Ovary (tissue), 9 donors: Measurements from ENCODE around the gene PLEKHO2. TPM values are rescaled to one million over a fixed set of nuclear protein-coding genes. Genes with fewer than 3 reads are reported as not detected.

Source experiments
- DNase-seq, 5 donors: peaks; one replicate each; pipeline ENCODE4 v3.0.0-alpha.2; 2019 to 2020
- H3K27ac ChIP-seq, 2 donors: fragments of 200-600 bp; one replicate each; pipeline versions ENCODE4 v1.5.1 to v1.8.0; 2019 to 2022
- H3K27me3 ChIP-seq: fragments of 200-600 bp; one replicate; pipeline ENCODE4 v1.8.0; 2022
- H3K36me3 ChIP-seq: fragments of 200-600 bp; sonication (generic); one replicate; pipeline ENCODE4 v1.5.1; 2019
- H3K4me1 ChIP-seq: one replicate; pipeline ENCODE4 v1.8.1; 2013; ENCODE audit warnings: mild to moderate bottlenecking, moderate library complexity; ENCODE audit not compliant: insufficient read depth
- H3K4me3 ChIP-seq: fragments of 200-600 bp; sonication (generic); one replicate; pipeline ENCODE4 v1.5.1; 2017
- H3K9me3 ChIP-seq, 2 donors: fragments of 200-600 bp in 1 of 2; sonication (generic) in 1 of 2; one replicate each; pipeline versions ENCODE4 v1.5.1 to v1.8.1; 2013 to 2019; ENCODE audit warnings: mild to moderate bottlenecking in 1 of 2, moderate library complexity in 1 of 2
- EP300 ChIP-seq: sonication (generic); formaldehyde crosslinking; IDR thresholded peaks from one replicate; pipeline ENCODE4 v1.6.1; 2017; ENCODE audit warnings: antibody characterized with exemption
- POLR2A ChIP-seq: fragments of 450-650 bp; IDR thresholded peaks from one replicate; pipeline ENCODE4 v1.6.1; 2017; ENCODE audit warnings: antibody characterized with exemption, mild to moderate bottlenecking, moderate library complexity
- WGBS, 3 donors: extraction: QIAGEN DNeasy Blood & Tissue Kit in 1 of 3; methylation state at CpG; one replicate each; pipeline versions ENCODE4 v1.1.5 to v1.1.7; 2013 to 2017; 5-methylcytosine and 5-hydroxymethylcytosine counted together
- intact Hi-C, 4 donors: fragments of 100-400 bp; cut with DNase I; formaldehyde crosslinking; loops; one replicate each; pipeline versions ENCODE4 v1.11.0 to v1.15.1; 2022 to 2023
- polyA plus RNA-seq, 2 donors: library from polyadenylated mRNA; stranded (reverse); fragments of 200-250 nt in 1 of 2; fragments of 350-450 nt in 1 of 2; fragmentation: Illumina TruSeq in 1 of 2; extraction: RNeasy Lipid Tissue Mini Kit (QIAGEN cat#74804) in 1 of 2; gene quantifications; one replicate each; pipeline ENCODE4 v1.2.3, GENCODE V29; 2013 to 2014
- total RNA-seq, 7 donors: library from RNA; depleted of rRNA in 2 of 7; stranded (reverse); fragments of >200 nt in 2 of 7; fragmentation: NEBNext Ultra II Directional in 3 of 7; extraction: Animal tissue kit (Norgen Biotek cat#: 25700) in 3 of 7; gene quantifications; one replicate each; pipeline versions ENCODE4 v1.1.0 to v1.2.4, GENCODE V29; 2016 to 2023
- TF ChIP-seq, protein P1 (sequence below), 3 donors: fragments of 450-650 bp in 2 of 3; fragments of 200-600 bp in 1 of 3; IDR thresholded peaks; one replicate each; pipeline versions ENCODE4 v1.5.1 to v1.8.0; 2016 to 2022; ENCODE audit warnings: antibody characterized with exemption in 3 of 3, mild to moderate bottlenecking in 1 of 3
- donor health status: DM: no; HTN: no; CAD: no; lungs with moderate emphysema.
- donor health status: DM: no; HTN: no; CAD: no.
- donor health status: Bipolar disorder and iron deficiency.
- donor health status: DM: yes; HTN: yes; CAD: no.
- donor health status: DM: no; HTN: no; CAD: no.
- donor health status: DM: yes; HTN: yes; CAD: no.

Gene PLEKHO2
- total and polyA plus RNA-seq, 9 donors = 12.6 to 42.7 (median 27.5) TPM

DNA sequence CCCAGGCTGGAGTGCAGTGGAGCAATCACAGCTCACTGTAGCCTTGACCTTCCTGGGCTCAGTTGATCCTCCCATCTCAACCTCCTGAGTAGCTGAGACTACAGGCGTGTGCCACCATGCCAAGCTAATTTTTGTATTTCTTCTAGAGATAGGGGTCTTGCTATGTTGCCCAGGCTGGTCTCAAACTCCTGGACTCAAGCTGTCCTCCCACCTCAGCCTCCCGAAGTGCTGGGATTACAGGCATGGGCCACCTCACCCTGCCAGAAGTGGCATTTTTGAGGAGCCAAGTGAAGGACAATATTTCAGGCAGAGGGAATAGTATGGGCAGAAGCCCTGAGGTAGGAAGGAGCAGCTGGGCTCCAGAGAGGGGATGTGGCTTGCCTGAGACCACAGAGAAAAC is 74.7 kb downstream of the PLEKHO2 start:
- intact Hi-C loops = no loop called here
- no peak for DNase-seq
- Histone ChIP-seq H3K27me3 (no peaks in the 10 kb centered on the region), H3K36me3 (no peaks in the 10 kb centered on the region), H3K27ac (no peak overlapping the region), H3K4me1 (peaks cover 4% of the 10 kb centered on the region), H3K9me3 (no peaks in the 10 kb centered on the region), H3K4me3 (no peak overlapping the region)
- TF ChIP-seq EP300 = no peak
- TF ChIP-seq, protein P1, sequence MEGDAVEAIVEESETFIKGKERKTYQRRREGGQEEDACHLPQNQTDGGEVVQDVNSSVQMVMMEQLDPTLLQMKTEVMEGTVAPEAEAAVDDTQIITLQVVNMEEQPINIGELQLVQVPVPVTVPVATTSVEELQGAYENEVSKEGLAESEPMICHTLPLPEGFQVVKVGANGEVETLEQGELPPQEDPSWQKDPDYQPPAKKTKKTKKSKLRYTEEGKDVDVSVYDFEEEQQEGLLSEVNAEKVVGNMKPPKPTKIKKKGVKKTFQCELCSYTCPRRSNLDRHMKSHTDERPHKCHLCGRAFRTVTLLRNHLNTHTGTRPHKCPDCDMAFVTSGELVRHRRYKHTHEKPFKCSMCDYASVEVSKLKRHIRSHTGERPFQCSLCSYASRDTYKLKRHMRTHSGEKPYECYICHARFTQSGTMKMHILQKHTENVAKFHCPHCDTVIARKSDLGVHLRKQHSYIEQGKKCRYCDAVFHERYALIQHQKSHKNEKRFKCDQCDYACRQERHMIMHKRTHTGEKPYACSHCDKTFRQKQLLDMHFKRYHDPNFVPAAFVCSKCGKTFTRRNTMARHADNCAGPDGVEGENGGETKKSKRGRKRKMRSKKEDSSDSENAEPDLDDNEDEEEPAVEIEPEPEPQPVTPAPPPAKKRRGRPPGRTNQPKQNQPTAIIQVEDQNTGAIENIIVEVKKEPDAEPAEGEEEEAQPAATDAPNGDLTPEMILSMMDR (IDR thresholded peaks at IDR 0.05) = no peak
- no peak for TF ChIP-seq POLR2A
- 77 to 93% (median 85%) methylated on average over 1 to 2 of the region's 2 CpGs for WGBS, 3 donors

DNA sequence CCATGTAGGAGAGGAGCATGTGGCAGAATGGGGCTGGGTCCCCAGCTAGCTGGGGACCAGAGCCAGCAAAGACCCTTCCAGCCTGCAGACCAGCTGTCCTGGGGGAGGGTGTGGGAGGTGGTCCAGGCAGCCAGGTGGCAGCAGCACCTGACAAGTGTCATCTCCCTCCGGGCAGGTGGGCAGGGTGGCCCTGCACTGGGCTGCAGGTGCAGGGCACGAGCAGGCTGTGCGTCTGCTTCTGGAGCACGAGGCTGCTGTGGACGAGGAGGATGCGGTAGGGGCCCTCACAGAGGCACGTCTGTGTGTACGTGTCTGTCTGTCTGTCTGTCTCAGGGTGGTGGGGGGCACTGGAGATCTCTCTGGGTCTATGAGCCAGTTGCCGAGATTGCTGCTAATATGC is 75.5 kb downstream of the PLEKHO2 start:
- Histone ChIP-seq H3K4me1 (peaks cover 7% of the 10 kb centered on the region), H3K27ac (no peak overlapping the region), H3K27me3 (no peaks in the 10 kb centered on the region), H3K4me3 (no peak overlapping the region), H3K9me3 (no peaks in the 10 kb centered on the region), H3K36me3 (no peaks in the 10 kb centered on the region)
- intact Hi-C loops = no loop called here
- DNase-seq = no peak
- 93 to 95% (median 94%) methylated on average over 9 of the region's 9 CpGs for WGBS, 3 donors
- no peak for TF ChIP-seq EP300
- TF ChIP-seq, protein P1 (IDR thresholded peaks at IDR 0.05) = no peak
- TF ChIP-seq POLR2A = no peak

Other genes with a start within 250 kb of the PLEKHO2 start
- gene RBPMS2, start 66.3 kb upstream of the PLEKHO2 start, total RNA-seq = 10 to 100 TPM in 5 of 7 donors, 1 to 10 TPM in 2; 1.1 to 23.8 (median 10.8) TPM
- gene RBPMS2, start 66.3 kb upstream of the PLEKHO2 start, polyA plus RNA-seq = 1 to 10 TPM; 6.0 to 6.8 TPM
- gene PIF1, start 16.3 kb upstream of the PLEKHO2 start, total RNA-seq = 1 to 10 TPM in 2 of 7 donors, under 1 TPM in 3, not detected in 2; 0.18 to 1.4 (median 0.37) TPM
- under 1 TPM; 0.98 to 0.99 TPM for gene PIF1, start 16.3 kb upstream of the PLEKHO2 start, polyA plus RNA-seq
- 10 to 100 TPM in 5 of 7 donors, 1 to 10 TPM in 2; 5.7 to 29.4 (median 12.1) TPM for gene ANKDD1A, start 70.0 kb downstream of the PLEKHO2 start, total RNA-seq
- gene ANKDD1A, start 70.0 kb downstream of the PLEKHO2 start, polyA plus RNA-seq = 1 to 10 TPM; 6.2 to 10.0 TPM
- gene SPG21, start 148.0 kb downstream of the PLEKHO2 start, total RNA-seq = 10 to 100 TPM; 60.6 to 90.6 (median 84.0) TPM
- gene SPG21, start 148.0 kb downstream of the PLEKHO2 start, polyA plus RNA-seq = 100 to 1,000 TPM in 1 of 2 donors, 10 to 100 TPM in 1; 59.7 to 123 TPM
- gene MTFMT, start 187.7 kb downstream of the PLEKHO2 start, total RNA-seq = 10 to 100 TPM; 16.8 to 30.3 (median 20.0) TPM
- gene MTFMT, start 187.7 kb downstream of the PLEKHO2 start, polyA plus RNA-seq = 10 to 100 TPM; 11.5 to 15.8 TPM
- under 1 TPM in 2 of 7 donors, not detected in 5; 0.27 to 0.31 TPM for gene SLC51B, start 203.5 kb downstream of the PLEKHO2 start, total RNA-seq
- under 1 TPM in 1 of 2 donors, not detected in 1; 0.22 TPM for gene SLC51B, start 203.5 kb downstream of the PLEKHO2 start, polyA plus RNA-seq
- 10 to 100 TPM in 6 of 7 donors, 1 to 10 TPM in 1; 4.8 to 31.1 (median 14.2) TPM for gene RASL12, start 226.1 kb downstream of the PLEKHO2 start, total RNA-seq
- gene RASL12, start 226.1 kb downstream of the PLEKHO2 start, polyA plus RNA-seq = 10 to 100 TPM; 19.1 to 24.8 TPM
- gene KBTBD13, start 234.8 kb downstream of the PLEKHO2 start, total RNA-seq = under 1 TPM in 4 of 7 donors, not detected in 3; 0.07 to 0.28 (median 0.11) TPM
- gene KBTBD13, start 234.8 kb downstream of the PLEKHO2 start, polyA plus RNA-seq = under 1 TPM; 0.07 to 0.10 TPM